ENCODE measurements around the gene ATRIP. TPM values are rescaled to one million over a fixed set of nuclear protein-coding genes. Genes with fewer than 3 reads are reported as not detected.

Gene ATRIP
- total RNA-seq, result 5.0 and 10.8 TPM in 2 replicates

GRCh38 chr3:48446425-48447193 lies at the start of gene ATRIP:
Gene ATRIP, plus strand, starts transcription at chr3:48446737. Its CDS starts 109 bp downstream, at chr3:48446846.

DNA sequence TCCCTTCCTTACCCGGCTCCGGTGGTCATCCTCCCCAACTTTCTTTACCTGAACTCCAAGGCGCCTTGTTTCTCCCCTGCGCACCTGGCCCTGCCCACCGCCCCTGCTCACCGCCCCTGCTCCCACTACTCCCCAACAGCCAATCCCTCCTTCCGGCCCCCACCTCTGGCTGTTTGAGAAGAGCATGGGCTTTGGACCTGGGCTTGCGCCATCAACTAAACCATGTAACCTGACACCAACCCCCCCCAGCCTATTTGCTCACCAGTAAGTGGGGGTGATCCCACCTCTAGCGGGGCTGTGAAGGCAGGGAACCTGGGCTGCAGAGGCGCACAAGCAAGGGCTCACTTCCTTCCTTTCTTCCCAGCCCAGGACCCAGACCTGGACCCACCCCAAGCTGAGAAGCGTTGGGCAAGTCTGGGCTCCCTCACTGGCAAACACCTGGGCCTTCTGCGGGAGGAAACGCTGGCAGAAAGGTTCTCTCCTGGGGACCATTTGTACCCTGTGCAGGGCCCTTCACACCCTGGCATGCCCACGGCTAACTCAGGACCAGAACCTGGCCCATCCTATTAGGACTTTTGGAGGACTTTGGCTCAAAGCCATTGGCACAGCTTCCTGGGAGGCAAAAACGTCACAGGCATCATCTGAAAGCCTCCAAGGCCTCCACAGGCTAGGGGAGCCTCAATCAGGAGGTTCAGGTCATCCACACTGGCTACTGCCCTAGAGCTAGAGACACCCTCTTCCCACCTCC lies 16.4 kb upstream of the ATRIP start, which contains the start of gene PLXNB1:
Gene PLXNB1 (minus strand): TSS at position 127 of the 748 bp plus-strand sequence. CDS start 5,475 bp downstream, outside the sequence.

GRCh38 chr3:48439820-48440589 lies 6.5 kb upstream of the ATRIP start, which contains the start of the genes CCDC51 and TMA7:
Gene CCDC51, minus strand, starts transcription at chr3:48440119. Its CDS starts 4,991 bp downstream, at chr3:48435128.
Gene TMA7, plus strand, starts transcription at chr3:48440257. Its CDS starts 40 bp downstream, at chr3:48440297.

DNA sequence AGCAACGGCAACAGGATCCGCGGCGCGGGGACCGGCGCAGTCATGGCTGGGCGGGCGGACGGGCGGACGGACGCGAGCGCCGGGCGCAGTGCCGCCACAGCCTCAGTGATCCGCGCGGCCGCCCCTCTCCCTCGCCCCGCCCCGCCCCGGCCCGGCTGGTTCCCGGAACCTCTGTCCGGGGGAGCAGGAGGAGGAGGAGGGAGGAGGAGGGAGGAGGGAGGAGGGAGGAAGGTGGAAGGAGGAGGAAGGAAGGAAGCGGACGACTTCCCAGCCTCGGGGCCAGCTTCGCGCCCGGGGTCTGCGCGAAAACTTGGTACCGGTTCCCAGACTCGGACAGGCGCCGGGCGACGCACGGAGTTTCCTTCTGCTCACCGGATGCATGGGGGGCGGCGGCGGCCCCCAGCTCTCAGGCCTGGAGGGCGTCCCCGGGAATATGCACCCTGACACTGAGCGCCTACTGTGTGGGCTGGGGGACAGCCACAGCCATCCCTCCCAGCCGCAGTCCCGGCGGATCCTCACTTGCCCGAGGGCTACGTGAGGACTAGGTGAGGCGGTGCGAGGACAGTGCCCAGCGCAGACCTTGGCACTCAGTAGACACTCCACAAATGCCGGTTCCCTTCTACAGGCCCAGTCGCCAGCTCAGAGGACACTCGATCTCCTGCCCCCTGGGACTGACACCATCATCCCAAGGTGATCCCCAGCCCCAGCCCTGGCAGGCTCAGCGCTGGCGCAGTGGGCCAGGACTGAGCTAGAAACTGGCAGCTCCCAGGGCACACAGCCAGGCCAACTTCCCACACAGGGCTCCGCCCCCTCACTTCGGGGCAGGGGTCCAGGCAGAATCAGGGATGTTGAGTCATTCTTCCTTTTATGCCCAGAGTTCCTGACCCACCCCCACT lies 57.8 kb downstream of the ATRIP start, which contains the start of gene SHISA5:
Gene SHISA5 (minus strand): TSS at position 124 of the 896 bp plus-strand sequence. CDS start 80 bp downstream, at position 44.

Other genes starting within 250 kb of the ATRIP start
- 0.62 TPM in 1 of 2 replicates, not detected in the other for gene CAMP, start 223.2 kb upstream of the ATRIP start, total RNA-seq
- 4.1 and 6.5 TPM in 2 replicates for gene ZNF589, start 205.6 kb upstream of the ATRIP start, total RNA-seq
- gene NME6, start 145.4 kb upstream of the ATRIP start, total RNA-seq, result 21.6 and 23.0 TPM in 2 replicates
- gene SPINK8, start 113.1 kb upstream of the ATRIP start, total RNA-seq, result not detected in 2 replicates
- not detected in 2 replicates for gene FBXW12, start 74.5 kb upstream of the ATRIP start, total RNA-seq
- gene PLXNB1, start 16.7 kb upstream of the ATRIP start, total RNA-seq, result 49.2 and 84.9 TPM in 2 replicates
- gene CCDC51, start 6.6 kb upstream of the ATRIP start, total RNA-seq, result 30.1 and 39.5 TPM in 2 replicates
- gene TMA7, start 6.5 kb upstream of the ATRIP start, total RNA-seq, result 383 and 572 TPM in 2 replicates
- 173 and 174 TPM in 2 replicates for gene SHISA5, start 57.4 kb downstream of the ATRIP start, total RNA-seq
- 10.7 and 12.0 TPM in 2 replicates for gene PFKFB4, start 110.1 kb downstream of the ATRIP start, total RNA-seq
- gene UCN2, start 117.0 kb downstream of the ATRIP start, total RNA-seq, result 6.1 and 6.7 TPM in 2 replicates
- 121 and 323 TPM in 2 replicates for gene COL7A1, start 148.6 kb downstream of the ATRIP start, total RNA-seq
- 599 and 603 TPM in 2 replicates for gene UQCRC1, start 162.9 kb downstream of the ATRIP start, total RNA-seq
- not detected in 2 replicates for gene TMEM89, start 175.0 kb downstream of the ATRIP start, total RNA-seq
- gene SLC26A6, start 188.7 kb downstream of the ATRIP start, total RNA-seq, result 52.5 and 53.9 TPM in 2 replicates
- 1.0 and 1.1 TPM in 2 replicates for gene CELSR3, start 216.1 kb downstream of the ATRIP start, total RNA-seq
- gene NCKIPSD, start 239.2 kb downstream of the ATRIP start, total RNA-seq, result 15.8 and 19.2 TPM in 2 replicates